ENCODE data around the gene ANXA10.

Gene ANXA10

DNA sequence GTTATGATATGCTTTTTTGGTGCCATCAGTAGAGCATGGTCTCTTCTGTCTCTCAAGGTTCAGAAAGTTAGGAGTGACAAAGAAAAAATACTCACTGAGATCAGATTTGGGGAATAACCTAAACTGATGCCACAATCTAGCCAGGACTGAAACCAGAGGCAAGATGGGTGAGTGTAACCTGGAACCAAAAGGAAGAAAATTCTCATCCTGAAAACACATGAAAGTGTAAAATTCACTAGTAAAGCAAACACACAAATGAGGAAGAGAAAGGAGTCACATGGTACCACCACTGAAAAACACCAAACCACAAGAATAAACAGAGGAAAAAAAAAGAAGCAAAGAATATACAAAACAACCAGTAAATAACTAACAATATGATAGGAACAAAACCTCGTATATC, 96.4 kb downstream of the ANXA10 start:
- no peak for DNase-seq (ENCODE audit: low read depth)
- H3K4me3 ChIP-seq (ENCODE audit: control insufficient read depth, low read depth, low read length): no peak overlapping the region
- TF ChIP-seq, protein P1, sequence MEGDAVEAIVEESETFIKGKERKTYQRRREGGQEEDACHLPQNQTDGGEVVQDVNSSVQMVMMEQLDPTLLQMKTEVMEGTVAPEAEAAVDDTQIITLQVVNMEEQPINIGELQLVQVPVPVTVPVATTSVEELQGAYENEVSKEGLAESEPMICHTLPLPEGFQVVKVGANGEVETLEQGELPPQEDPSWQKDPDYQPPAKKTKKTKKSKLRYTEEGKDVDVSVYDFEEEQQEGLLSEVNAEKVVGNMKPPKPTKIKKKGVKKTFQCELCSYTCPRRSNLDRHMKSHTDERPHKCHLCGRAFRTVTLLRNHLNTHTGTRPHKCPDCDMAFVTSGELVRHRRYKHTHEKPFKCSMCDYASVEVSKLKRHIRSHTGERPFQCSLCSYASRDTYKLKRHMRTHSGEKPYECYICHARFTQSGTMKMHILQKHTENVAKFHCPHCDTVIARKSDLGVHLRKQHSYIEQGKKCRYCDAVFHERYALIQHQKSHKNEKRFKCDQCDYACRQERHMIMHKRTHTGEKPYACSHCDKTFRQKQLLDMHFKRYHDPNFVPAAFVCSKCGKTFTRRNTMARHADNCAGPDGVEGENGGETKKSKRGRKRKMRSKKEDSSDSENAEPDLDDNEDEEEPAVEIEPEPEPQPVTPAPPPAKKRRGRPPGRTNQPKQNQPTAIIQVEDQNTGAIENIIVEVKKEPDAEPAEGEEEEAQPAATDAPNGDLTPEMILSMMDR (IDR thresholded peaks at IDR 0.05; ENCODE audit: control insufficient read depth, insufficient read depth, low read depth, low read length, missing control alignments): no peak

DNA sequence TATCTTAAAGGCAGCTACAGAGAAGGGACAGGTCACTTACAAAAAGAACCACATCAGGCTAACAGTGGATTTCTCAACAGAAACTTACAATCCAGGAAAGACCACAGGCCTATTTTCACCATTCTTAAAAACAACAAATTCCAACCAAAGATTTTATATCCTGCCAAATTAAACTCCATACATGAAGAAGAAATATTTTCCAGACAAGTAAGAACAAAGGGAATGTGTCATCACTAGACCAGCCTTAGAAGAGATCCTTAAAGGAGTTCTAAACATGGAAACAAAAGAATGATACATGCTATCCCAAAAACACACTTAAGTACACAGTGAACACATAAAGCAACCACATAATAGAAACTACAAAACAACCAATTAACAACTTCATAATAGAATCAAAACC, 105.6 kb downstream of the ANXA10 start:
- no peak overlapping the region for H3K4me3 ChIP-seq (ENCODE audit: control insufficient read depth, low read depth, low read length)
- TF ChIP-seq, protein P1 (IDR thresholded peaks at IDR 0.05; ENCODE audit: control insufficient read depth, insufficient read depth, low read depth, low read length, missing control alignments): no peak
- no peak for DNase-seq (ENCODE audit: low read depth)

DNA sequence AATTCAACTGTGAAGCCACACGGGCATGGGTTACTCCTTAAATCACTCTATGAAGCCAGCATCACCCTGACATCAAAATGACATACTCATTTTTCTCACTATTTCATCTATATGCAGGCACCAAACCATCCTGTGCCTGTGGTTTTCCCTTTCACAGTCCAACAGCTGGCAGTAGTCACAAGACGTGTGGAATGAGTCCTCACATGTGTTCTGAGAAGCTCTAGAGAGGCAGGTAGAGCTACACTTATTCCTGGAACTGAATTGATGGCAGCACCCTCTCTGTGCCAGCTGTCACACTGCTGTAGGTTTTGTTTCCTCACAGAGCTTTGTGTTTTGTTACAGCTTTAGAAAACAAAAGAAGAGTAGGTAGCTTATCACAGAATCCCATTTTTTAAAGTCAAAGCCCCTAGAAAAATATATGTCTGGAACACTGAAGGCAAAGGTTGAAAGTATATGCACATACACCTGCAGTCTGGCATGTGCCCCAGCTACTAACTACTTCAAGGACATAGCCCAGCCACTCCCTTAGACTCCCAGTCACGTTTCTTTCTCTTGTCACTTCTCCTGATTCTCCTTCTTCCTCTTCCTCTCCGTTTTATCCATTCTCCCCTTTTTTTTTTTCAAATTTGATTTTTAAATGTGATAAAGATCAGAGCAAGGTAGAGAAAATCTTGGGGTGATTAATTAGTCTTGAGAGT, 107.1 kb downstream of the ANXA10 start:
- no peak overlapping the region for H3K4me3 ChIP-seq (ENCODE audit: control insufficient read depth, low read depth, low read length)
- no peak for DNase-seq (ENCODE audit: low read depth)
- TF ChIP-seq, protein P1 (IDR thresholded peaks at IDR 0.05; ENCODE audit: control insufficient read depth, insufficient read depth, low read depth, low read length, missing control alignments): no peak

DNA sequence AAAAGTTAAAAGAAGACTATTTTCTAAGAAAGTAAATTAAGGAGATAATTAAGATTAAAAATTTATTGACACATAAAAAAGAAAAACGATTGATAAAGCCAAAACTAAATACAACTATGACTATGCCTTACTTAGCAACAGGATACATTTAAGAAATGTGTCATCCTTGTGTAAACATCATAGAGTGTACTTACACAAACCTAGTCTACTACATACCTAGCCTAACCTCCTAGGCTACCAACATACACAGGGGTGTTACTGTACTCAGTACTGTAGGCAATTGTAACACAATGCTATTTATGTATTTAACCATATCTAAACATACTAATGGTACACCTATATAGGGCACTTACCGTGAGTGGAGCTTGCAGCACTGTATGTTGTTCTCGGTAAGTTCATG, 108.3 kb downstream of the ANXA10 start:
- H3K4me3 ChIP-seq (ENCODE audit: control insufficient read depth, low read depth, low read length): no peak overlapping the region
- TF ChIP-seq, protein P1 (IDR thresholded peaks at IDR 0.05; ENCODE audit: control insufficient read depth, insufficient read depth, low read depth, low read length, missing control alignments): no peak
- DNase-seq (ENCODE audit: low read depth): no peak

DNA sequence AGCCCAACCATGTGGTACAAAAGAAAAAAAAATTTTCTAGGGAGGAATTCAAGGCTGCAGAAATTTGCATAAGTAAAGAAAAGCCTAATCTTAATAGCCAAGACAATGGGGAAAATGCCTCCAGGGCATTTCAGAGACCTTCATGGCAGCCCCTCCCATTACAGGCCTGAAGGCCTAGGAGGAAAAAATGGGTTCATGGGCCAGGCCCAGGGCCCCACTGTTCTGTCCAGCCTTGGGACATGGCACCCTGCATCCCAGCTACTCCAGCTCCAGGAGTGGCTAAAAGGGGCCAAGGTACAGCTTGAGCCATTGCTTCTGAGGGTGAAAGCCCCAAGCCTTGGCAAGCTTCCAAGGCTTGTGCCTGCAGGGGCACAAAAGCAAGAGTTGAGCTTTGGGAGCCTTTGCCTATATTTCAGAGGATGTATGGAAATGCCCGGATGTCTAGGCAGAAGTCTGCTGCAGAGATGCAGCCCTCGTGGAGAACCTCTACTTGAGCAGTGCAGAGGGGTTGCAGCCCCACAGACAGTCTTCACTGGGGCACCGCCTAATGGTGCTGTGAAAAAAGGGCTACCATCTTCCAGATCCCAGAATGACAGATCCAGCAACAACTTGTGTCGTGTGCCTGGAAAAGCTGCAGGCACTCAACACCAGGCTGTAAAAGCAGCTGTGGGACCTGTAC, 111.0 kb downstream of the ANXA10 start:
- DNase-seq (ENCODE audit: low read depth): no peak
- H3K4me3 ChIP-seq (ENCODE audit: control insufficient read depth, low read depth, low read length): no peak overlapping the region
- TF ChIP-seq, protein P1 (IDR thresholded peaks at IDR 0.05; ENCODE audit: control insufficient read depth, insufficient read depth, low read depth, low read length, missing control alignments): no peak

DNA sequence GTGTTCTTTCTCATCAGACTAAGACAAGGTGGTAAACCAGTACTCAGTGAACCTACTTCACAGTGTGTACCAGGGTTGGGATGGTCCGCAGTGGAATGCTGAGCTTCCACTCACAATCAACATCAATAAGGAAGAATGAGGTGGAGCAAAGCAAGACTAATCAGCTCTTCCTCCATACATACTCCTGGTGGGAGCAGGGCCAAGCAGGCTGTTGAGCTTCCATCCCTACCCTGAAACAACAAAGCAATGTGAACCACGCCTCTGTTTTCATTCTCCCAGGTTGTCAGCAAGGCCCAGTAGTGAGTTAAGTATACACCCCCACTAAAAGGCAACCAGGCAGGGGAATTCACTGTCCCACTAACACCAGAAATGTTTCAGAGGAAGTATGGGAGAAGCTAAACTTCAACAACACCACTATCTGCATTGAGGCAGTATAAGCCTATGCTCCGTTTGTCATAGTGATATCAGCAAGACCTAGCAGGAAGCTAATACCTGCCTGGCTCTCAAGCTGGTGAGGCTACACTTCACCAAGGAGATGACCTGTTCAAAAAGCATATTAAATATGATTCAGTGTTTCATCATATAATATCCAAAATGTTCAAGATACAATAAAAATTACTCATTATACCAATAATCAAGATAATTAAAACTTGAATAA, 116.7 kb downstream of the ANXA10 start:
- DNase-seq (ENCODE audit: low read depth): no peak
- no peak overlapping the region for H3K4me3 ChIP-seq (ENCODE audit: control insufficient read depth, low read depth, low read length)
- TF ChIP-seq, protein P1 (IDR thresholded peaks at IDR 0.05; ENCODE audit: control insufficient read depth, insufficient read depth, low read depth, low read length, missing control alignments): no peak

Data from AG09309 (cell line).